HL-60 (cell line): ENCODE results near the gene S100A8.
A peak's percentile ranks its signal among the peaks of the same experiment; 100 is the strongest.

Experiments used
- DNase-seq, 2 experiments: peaks; one replicate each; pipeline ENCODE4 v3.0.0-alpha.2; 2010 to 2020; ENCODE audit warnings: low read depth in 1 of 2, low spot score in 1 of 2
- H3K27ac ChIP-seq: fragments of 250-450 bp; sonication (Bioruptor Pico); replicated peaks from 2 replicates; pipeline ENCODE4 v1.5.1; 2020; ENCODE audit warnings: mild to moderate bottlenecking, moderate library complexity
- H3K27me3 ChIP-seq: fragments of 250-450 bp; sonication (Bioruptor Pico); 2 replicates; pipeline ENCODE4 v1.5.1; 2021; ENCODE audit warnings: mild to moderate bottlenecking, moderate library complexity; ENCODE audit not compliant: insufficient read depth, poor library complexity, severe bottlenecking
- H3K4me3 ChIP-seq: replicated peaks from 2 replicates; pipeline ENCODE4 v1.5.1; 2011; ENCODE audit warnings: mild to moderate bottlenecking, control low read depth, low read length; ENCODE audit not compliant: insufficient read depth
- CTCF ChIP-seq: IDR thresholded peaks from one replicate; pipeline ENCODE4 v1.5.1; 2011; ENCODE audit warnings: low read length, control low read depth, inconsistent platforms; ENCODE audit not compliant: insufficient read depth
- GABPA ChIP-seq: IDR thresholded peaks from 2 replicates; pipeline ENCODE4 v1.6.1; 2012; ENCODE audit warnings: low read depth
- POLR2AphosphoS5 ChIP-seq: IDR thresholded peaks from 2 replicates; pipeline ENCODE4 v1.6.1; 2012; ENCODE audit warnings: low read depth
- SPI1 ChIP-seq: IDR thresholded peaks from 2 replicates; pipeline ENCODE4 v1.6.1; 2012; ENCODE audit warnings: low read depth, mild to moderate bottlenecking, borderline replicate concordance
- TF ChIP-seq, protein P1 (sequence below): IDR thresholded peaks from 2 replicates; pipeline ENCODE4 v1.6.1; 2012; ENCODE audit warnings: low read depth; ENCODE audit not compliant: insufficient replicate concordance

Gene S100A8

GRCh38 chr1:153386500-153386901 is 4.4 kb downstream of the S100A8 start:
- H3K27ac ChIP-seq: peak overlapping the region; percentile 63
- TF ChIP-seq GABPA (peak; percentile 48; the same call in 1 of the 2 replicates), SPI1 (peak; percentile 50; the same call in 1 of the 2 replicates), CTCF (no peak), POLR2AphosphoS5 (peak; percentile 93)
- TF ChIP-seq, protein P1, sequence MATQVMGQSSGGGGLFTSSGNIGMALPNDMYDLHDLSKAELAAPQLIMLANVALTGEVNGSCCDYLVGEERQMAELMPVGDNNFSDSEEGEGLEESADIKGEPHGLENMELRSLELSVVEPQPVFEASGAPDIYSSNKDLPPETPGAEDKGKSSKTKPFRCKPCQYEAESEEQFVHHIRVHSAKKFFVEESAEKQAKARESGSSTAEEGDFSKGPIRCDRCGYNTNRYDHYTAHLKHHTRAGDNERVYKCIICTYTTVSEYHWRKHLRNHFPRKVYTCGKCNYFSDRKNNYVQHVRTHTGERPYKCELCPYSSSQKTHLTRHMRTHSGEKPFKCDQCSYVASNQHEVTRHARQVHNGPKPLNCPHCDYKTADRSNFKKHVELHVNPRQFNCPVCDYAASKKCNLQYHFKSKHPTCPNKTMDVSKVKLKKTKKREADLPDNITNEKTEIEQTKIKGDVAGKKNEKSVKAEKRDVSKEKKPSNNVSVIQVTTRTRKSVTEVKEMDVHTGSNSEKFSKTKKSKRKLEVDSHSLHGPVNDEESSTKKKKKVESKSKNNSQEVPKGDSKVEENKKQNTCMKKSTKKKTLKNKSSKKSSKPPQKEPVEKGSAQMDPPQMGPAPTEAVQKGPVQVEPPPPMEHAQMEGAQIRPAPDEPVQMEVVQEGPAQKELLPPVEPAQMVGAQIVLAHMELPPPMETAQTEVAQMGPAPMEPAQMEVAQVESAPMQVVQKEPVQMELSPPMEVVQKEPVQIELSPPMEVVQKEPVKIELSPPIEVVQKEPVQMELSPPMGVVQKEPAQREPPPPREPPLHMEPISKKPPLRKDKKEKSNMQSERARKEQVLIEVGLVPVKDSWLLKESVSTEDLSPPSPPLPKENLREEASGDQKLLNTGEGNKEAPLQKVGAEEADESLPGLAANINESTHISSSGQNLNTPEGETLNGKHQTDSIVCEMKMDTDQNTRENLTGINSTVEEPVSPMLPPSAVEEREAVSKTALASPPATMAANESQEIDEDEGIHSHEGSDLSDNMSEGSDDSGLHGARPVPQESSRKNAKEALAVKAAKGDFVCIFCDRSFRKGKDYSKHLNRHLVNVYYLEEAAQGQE: peak; percentile 53
- H3K4me3 ChIP-seq: no peak overlapping the region
- DNase-seq: peak; percentile 53 to 94
- H3K27me3 ChIP-seq: no peaks in the 10 kb centered on the region

- no peaks in the 10 kb centered on the region for H3K27me3 ChIP-seq
- no peak overlapping the region; the same call in 1 of the 2 replicates for H3K27ac ChIP-seq
- TF ChIP-seq POLR2AphosphoS5 (no peak), SPI1 (no peak), GABPA (no peak), CTCF (no peak)
- TF ChIP-seq, protein P1: no peak
- H3K4me3 ChIP-seq: no peak overlapping the region
- DNase-seq: no peak
Observed at GRCh38 chr1:153384958-153385580, 5.8 kb downstream of the S100A8 start.

GRCh38 chr1:153380711-153381110 is 10.2 kb downstream of the S100A8 start:
- Histone ChIP-seq H3K4me3 (no peak overlapping the region), H3K27ac (no peak overlapping the region), H3K27me3 (peaks cover 10% of the 10 kb centered on the region)
- TF ChIP-seq CTCF (no peak), SPI1 (no peak), POLR2AphosphoS5 (no peak), GABPA (no peak)
- TF ChIP-seq, protein P1: no peak
- no peak for DNase-seq
